DND-41 (cell line): ENCODE measurements around the gene ADRM1.

Experiments
- ATAC-seq: fragments of 200-7000 bp; cut with Tn5 transposase; 3 replicates; pipeline ENCODE4 v1.9.1; 2021; ENCODE audit warnings: low read depth; ENCODE audit not compliant: insufficient read depth
- DNase-seq: peaks from one replicate; pipeline ENCODE4 v3.0.0-alpha.2; 2020
- H2AFZ ChIP-seq: 2 replicates; pipeline ENCODE4 v1.6.0; 2012; ENCODE audit warnings: low read depth, low read length
- H3K27ac ChIP-seq: 2 replicates; pipeline ENCODE4 v1.5.1; 2012; ENCODE audit warnings: low read length, inconsistent platforms
- H3K27me3 ChIP-seq: fragments of 200-600 bp; sonication (generic); 2 replicates; pipeline ENCODE4 v1.6.0; 2012; ENCODE audit warnings: low read length, mild to moderate bottlenecking, inconsistent platforms; ENCODE audit not compliant: insufficient read depth, poor library complexity
- H3K36me3 ChIP-seq: 2 replicates; pipeline ENCODE4 v1.5.1; 2012; ENCODE audit warnings: low read length, inconsistent platforms; ENCODE audit not compliant: insufficient read depth
- H3K4me1 ChIP-seq: 2 replicates; pipeline ENCODE4 v1.5.1; 2012; ENCODE audit warnings: mild to moderate bottlenecking, low read length; ENCODE audit not compliant: insufficient read depth
- H3K4me2 ChIP-seq: 2 replicates; pipeline ENCODE4 v1.6.0; 2012; ENCODE audit warnings: mild to moderate bottlenecking, moderate library complexity, low read length, inconsistent platforms; ENCODE audit not compliant: insufficient read depth
- H3K4me3 ChIP-seq, 2 experiments: fragments of 200-600 bp in 1 of 2; shearing (Covaris generic) in 1 of 2; 2 replicates each; pipeline ENCODE4 v1.5.1; 2012 to 2016; ENCODE audit warnings: inconsistent platforms in 2 of 2, low read length in 2 of 2, mild to moderate bottlenecking in 2 of 2, low read depth in 1 of 2, moderate library complexity in 1 of 2
- H3K79me2 ChIP-seq: 2 replicates; pipeline ENCODE4 v1.6.0; 2012; ENCODE audit warnings: low read length, inconsistent platforms; ENCODE audit not compliant: insufficient read depth
- H3K9ac ChIP-seq: 2 replicates; pipeline ENCODE4 v1.6.0; 2012; ENCODE audit warnings: low read depth, mild to moderate bottlenecking, inconsistent platforms, low read length, moderate library complexity
- H3K9me3 ChIP-seq: 2 replicates; pipeline ENCODE4 v1.5.1; 2012; ENCODE audit warnings: low read length, moderate library complexity, mild to moderate bottlenecking, inconsistent platforms; ENCODE audit not compliant: insufficient read depth, severe bottlenecking
- H4K20me1 ChIP-seq: 2 replicates; pipeline ENCODE4 v1.6.0; 2012; ENCODE audit warnings: low read length; ENCODE audit not compliant: insufficient read depth
- EZH2 ChIP-seq: IDR thresholded peaks from 3 replicates; pipeline ENCODE4 v1.6.1; 2012; ENCODE audit warnings: borderline replicate concordance, low read depth, mild to moderate bottlenecking, moderate library complexity, low read length, inconsistent platforms; ENCODE audit not compliant: severe bottlenecking
- TF ChIP-seq, protein P1 (sequence below): IDR thresholded peaks from 2 replicates; pipeline ENCODE4 v1.5.1; 2012; ENCODE audit warnings: borderline replicate concordance, low read length, moderate library complexity, mild to moderate bottlenecking; ENCODE audit not compliant: poor library complexity, severe bottlenecking; ENCODE audit errors: extremely low read depth

The ADRM1 gene

DNA sequence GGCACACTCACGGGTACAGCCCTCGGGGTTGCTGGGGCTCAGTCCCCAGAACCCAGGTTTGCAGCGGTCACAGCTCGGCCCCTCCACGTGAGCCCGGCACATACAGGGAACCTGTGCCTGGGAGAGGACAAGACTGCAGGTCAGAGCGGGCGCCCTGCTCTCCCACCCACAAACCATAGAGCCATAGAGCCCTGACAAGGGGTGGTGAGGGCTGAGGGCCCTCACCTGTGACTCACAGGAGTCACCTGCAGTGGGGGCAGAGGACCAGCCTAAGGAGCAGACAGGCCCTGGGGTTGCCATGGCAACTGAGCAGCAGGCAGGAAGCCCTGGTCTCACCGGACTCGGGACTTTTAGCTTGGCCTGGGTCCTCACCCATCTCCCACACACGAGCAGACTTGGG is 33.5 kb downstream of the ADRM1 start:
- ATAC-seq: no peak
- H2AFZ ChIP-seq: no peak overlapping the region
- H3K27me3 ChIP-seq: peaks cover 21% of the 10 kb centered on the region
- no peaks in the 10 kb centered on the region for H3K4me1 ChIP-seq
- H3K27ac ChIP-seq: no peak overlapping the region
- H3K4me3 ChIP-seq: no peak overlapping the region
- H3K9ac ChIP-seq: no peak overlapping the region
- H4K20me1 ChIP-seq: peaks cover 19% of the 10 kb centered on the region; the same call in 1 of the 2 replicates
- no peak overlapping the region for H3K4me2 ChIP-seq
- TF ChIP-seq EZH2: no peak
- TF ChIP-seq, protein P1, sequence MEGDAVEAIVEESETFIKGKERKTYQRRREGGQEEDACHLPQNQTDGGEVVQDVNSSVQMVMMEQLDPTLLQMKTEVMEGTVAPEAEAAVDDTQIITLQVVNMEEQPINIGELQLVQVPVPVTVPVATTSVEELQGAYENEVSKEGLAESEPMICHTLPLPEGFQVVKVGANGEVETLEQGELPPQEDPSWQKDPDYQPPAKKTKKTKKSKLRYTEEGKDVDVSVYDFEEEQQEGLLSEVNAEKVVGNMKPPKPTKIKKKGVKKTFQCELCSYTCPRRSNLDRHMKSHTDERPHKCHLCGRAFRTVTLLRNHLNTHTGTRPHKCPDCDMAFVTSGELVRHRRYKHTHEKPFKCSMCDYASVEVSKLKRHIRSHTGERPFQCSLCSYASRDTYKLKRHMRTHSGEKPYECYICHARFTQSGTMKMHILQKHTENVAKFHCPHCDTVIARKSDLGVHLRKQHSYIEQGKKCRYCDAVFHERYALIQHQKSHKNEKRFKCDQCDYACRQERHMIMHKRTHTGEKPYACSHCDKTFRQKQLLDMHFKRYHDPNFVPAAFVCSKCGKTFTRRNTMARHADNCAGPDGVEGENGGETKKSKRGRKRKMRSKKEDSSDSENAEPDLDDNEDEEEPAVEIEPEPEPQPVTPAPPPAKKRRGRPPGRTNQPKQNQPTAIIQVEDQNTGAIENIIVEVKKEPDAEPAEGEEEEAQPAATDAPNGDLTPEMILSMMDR: no peak
- DNase-seq: no peak
- H3K9me3 ChIP-seq: no peaks in the 10 kb centered on the region
- no peaks in the 10 kb centered on the region for H3K36me3 ChIP-seq
- H3K79me2 ChIP-seq: no peaks in the 10 kb centered on the region

DNA sequence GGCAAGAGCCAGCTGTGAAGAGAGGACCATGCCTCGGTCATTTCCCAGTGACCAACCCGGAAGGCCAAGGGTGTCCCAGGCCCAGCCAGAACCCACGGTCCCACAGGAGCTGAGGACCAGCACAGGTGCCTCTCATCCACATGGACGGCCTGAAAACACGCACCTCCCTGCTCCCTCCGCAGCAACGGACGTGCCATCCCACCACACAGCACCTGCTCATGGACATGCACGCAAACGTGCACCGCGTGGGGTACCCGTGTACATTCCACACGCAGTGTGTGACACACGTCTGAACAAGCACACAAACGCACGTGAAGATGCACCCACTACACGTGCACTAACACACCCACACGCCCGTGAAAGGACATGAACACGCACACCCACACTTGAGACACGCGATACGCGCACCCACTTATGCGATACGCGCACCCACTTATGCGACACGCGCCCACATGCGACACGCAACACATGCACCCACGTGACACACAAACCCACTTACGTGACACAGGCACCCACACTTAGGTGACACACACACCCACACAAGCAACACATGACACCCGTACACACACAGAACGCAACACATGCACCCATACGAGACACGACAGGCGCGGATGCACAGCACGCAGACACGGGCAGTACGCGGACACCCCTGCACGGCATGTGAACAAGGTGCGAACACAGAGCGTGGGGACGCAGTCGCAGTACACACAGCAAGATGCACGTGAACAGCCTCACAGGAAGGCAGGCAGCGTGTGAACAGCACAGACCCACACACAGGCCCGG is 34.2 kb downstream of the ADRM1 start:
- H3K79me2 ChIP-seq: no peaks in the 10 kb centered on the region
- H4K20me1 ChIP-seq: peaks cover 19% of the 10 kb centered on the region; the same call in 1 of the 2 replicates
- no peak overlapping the region for H3K4me2 ChIP-seq
- H2AFZ ChIP-seq: no peak overlapping the region
- H3K4me1 ChIP-seq: no peaks in the 10 kb centered on the region
- H3K9me3 ChIP-seq: no peaks in the 10 kb centered on the region
- H3K27me3 ChIP-seq: peaks cover 22% of the 10 kb centered on the region
- H3K27ac ChIP-seq: no peak overlapping the region
- no peak overlapping the region for H3K9ac ChIP-seq
- ATAC-seq (no peak), DNase-seq (no peak)
- TF ChIP-seq, protein P1: no peak
- no peak for TF ChIP-seq EZH2
- no peak overlapping the region for H3K4me3 ChIP-seq
- H3K36me3 ChIP-seq: no peaks in the 10 kb centered on the region

DNA sequence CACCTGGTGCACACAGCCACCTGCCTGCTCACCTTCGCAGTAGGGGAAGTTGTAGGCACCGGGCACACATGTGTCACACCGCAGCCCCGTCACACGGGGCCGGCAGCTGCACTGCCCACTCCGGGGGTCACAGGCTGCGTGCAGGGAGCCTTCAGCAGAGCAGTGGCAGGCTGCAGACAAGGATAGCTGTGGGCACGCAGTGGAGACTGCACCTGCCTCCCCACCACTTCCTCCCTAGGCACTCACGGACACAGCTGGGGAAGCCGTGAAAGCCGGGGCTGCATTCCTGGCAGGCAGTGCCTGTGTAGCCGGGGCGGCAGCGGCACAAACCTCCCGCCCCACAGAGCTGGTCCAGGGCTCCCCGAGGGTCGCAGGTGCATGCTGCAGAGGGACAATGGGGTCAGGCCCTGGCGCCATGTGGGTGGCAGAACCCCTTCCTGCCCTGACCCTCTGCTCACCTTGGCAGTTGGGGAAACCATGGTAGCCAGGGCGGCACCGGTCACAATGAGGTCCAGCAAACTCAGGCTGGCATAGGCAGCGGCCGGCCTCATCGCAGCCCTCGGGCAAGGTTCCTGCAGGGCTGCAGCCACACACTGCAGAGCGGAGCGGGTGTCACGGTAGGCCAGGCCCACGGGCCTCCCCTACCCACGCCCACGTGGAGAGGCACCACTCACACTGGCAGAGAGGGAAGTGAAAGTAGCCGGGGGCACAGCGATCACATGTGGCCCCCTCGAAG is 34.9 kb downstream of the ADRM1 start:
- DNase-seq: peak; percentile 53
- no peak overlapping the region for H2AFZ ChIP-seq
- H3K4me3 ChIP-seq: no peak overlapping the region
- no peaks in the 10 kb centered on the region for H3K4me1 ChIP-seq
- no peaks in the 10 kb centered on the region for H3K36me3 ChIP-seq
- no peak overlapping the region for H3K27ac ChIP-seq
- peak; percentile 85 for ATAC-seq
- H3K9ac ChIP-seq: no peak overlapping the region
- H4K20me1 ChIP-seq: peaks cover 19% of the 10 kb centered on the region; the same call in 1 of the 2 replicates
- H3K4me2 ChIP-seq: no peak overlapping the region
- H3K79me2 ChIP-seq: no peaks in the 10 kb centered on the region
- H3K9me3 ChIP-seq: no peaks in the 10 kb centered on the region
- H3K27me3 ChIP-seq: peaks cover 22% of the 10 kb centered on the region
- TF ChIP-seq, protein P1: no peak
- TF ChIP-seq EZH2: no peak
